HL-60 (cell line): ENCODE data around the gene MAP3K2.

ENCODE experiments used
- POLR2AphosphoS5 ChIP-seq: IDR thresholded peaks from 2 replicates; pipeline ENCODE4 v1.6.1; 2012; ENCODE audit warnings: low read depth
- TF ChIP-seq, protein P1 (sequence below): IDR thresholded peaks from one replicate; pipeline ENCODE4 v1.5.1; 2011; ENCODE audit warnings: low read length, control low read depth, inconsistent platforms; ENCODE audit not compliant: insufficient read depth
- TF ChIP-seq, protein P2 (sequence below): IDR thresholded peaks from 2 replicates; pipeline ENCODE4 v1.6.1; 2012; ENCODE audit warnings: low read depth; ENCODE audit not compliant: insufficient replicate concordance

DNA sequence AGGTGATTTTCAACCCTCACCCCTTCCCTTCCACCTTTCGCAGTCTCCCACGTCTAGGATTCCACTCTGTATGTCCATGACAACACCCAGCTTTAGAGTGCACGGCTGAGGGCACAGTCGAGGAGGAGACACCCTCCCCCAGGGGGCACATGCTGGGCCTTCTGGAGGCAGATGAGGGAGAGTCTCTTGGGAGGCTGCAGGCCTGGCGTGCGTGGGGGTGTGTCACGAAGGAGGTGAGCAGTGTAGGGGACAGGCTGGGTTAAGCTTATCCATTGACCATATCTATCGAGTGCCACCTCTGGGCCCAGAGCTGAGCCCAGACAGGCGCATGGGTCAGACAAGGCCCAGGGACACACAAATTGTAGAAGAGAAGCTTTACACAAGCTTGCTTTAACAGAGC is 49.3 kb upstream of the MAP3K2 start:
- TF ChIP-seq, protein P1, sequence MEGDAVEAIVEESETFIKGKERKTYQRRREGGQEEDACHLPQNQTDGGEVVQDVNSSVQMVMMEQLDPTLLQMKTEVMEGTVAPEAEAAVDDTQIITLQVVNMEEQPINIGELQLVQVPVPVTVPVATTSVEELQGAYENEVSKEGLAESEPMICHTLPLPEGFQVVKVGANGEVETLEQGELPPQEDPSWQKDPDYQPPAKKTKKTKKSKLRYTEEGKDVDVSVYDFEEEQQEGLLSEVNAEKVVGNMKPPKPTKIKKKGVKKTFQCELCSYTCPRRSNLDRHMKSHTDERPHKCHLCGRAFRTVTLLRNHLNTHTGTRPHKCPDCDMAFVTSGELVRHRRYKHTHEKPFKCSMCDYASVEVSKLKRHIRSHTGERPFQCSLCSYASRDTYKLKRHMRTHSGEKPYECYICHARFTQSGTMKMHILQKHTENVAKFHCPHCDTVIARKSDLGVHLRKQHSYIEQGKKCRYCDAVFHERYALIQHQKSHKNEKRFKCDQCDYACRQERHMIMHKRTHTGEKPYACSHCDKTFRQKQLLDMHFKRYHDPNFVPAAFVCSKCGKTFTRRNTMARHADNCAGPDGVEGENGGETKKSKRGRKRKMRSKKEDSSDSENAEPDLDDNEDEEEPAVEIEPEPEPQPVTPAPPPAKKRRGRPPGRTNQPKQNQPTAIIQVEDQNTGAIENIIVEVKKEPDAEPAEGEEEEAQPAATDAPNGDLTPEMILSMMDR: no peak
- TF ChIP-seq, protein P2, sequence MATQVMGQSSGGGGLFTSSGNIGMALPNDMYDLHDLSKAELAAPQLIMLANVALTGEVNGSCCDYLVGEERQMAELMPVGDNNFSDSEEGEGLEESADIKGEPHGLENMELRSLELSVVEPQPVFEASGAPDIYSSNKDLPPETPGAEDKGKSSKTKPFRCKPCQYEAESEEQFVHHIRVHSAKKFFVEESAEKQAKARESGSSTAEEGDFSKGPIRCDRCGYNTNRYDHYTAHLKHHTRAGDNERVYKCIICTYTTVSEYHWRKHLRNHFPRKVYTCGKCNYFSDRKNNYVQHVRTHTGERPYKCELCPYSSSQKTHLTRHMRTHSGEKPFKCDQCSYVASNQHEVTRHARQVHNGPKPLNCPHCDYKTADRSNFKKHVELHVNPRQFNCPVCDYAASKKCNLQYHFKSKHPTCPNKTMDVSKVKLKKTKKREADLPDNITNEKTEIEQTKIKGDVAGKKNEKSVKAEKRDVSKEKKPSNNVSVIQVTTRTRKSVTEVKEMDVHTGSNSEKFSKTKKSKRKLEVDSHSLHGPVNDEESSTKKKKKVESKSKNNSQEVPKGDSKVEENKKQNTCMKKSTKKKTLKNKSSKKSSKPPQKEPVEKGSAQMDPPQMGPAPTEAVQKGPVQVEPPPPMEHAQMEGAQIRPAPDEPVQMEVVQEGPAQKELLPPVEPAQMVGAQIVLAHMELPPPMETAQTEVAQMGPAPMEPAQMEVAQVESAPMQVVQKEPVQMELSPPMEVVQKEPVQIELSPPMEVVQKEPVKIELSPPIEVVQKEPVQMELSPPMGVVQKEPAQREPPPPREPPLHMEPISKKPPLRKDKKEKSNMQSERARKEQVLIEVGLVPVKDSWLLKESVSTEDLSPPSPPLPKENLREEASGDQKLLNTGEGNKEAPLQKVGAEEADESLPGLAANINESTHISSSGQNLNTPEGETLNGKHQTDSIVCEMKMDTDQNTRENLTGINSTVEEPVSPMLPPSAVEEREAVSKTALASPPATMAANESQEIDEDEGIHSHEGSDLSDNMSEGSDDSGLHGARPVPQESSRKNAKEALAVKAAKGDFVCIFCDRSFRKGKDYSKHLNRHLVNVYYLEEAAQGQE: no peak
- no peak for TF ChIP-seq POLR2AphosphoS5
